Kidney epithelial cell (primary cell): ENCODE results near the gene STAG1. TPM values are rescaled to one million over a fixed set of nuclear protein-coding genes. Genes with fewer than 3 reads are reported as not detected.

ENCODE experiments used
- DNase-seq: peaks from one replicate; pipeline ENCODE4 v3.0.0-alpha.2; 2010; ENCODE audit warnings: low read depth
- H3K27me3 ChIP-seq: 2 replicates; pipeline ENCODE4 v1.6.0; 2011; ENCODE audit warnings: low read length; ENCODE audit not compliant: control insufficient read depth, insufficient read depth
- H3K36me3 ChIP-seq: 2 replicates; pipeline ENCODE4 v1.5.1; 2011; ENCODE audit warnings: low read length; ENCODE audit not compliant: control insufficient read depth, insufficient read depth
- H3K4me3 ChIP-seq: 2 replicates; pipeline ENCODE4 v1.5.1; 2011; ENCODE audit warnings: low read depth, mild to moderate bottlenecking, control low read depth, low read length
- CTCF ChIP-seq: IDR thresholded peaks from 2 replicates; pipeline ENCODE4 v1.5.1; 2011; ENCODE audit warnings: mild to moderate bottlenecking, moderate library complexity, low read length, control low read depth, inconsistent platforms; ENCODE audit not compliant: insufficient read depth, poor library complexity, severe bottlenecking
- total RNA-seq: library from RNA; depleted of rRNA; stranded (reverse); fragments of >200 nt; gene quantifications from 2 replicates; pipeline ENCODE4 v1.2.3, GENCODE V29; 2015

Gene STAG1
- total RNA-seq, 1 donor from 2014 or later = 20.7 TPM

GRCh38 chr3:136604961-136605360 is 147.2 kb downstream of the STAG1 start:
- Histone ChIP-seq H3K4me3 (no peak overlapping the region), H3K27me3 (no peaks in the 10 kb centered on the region), H3K36me3 (no peaks in the 10 kb centered on the region)
- no peak for TF ChIP-seq CTCF
- DNase-seq = no peak

GRCh38 chr3:136602818-136603217 is 149.4 kb downstream of the STAG1 start:
- TF ChIP-seq CTCF = no peak
- no peaks in the 10 kb centered on the region for H3K36me3 ChIP-seq
- no peak for DNase-seq
- no peaks in the 10 kb centered on the region for H3K27me3 ChIP-seq
- no peak overlapping the region for H3K4me3 ChIP-seq

- H3K36me3 ChIP-seq = no peaks in the 10 kb centered on the region
- no peak for TF ChIP-seq CTCF
- DNase-seq = no peak
- no peak overlapping the region for H3K4me3 ChIP-seq
- no peaks in the 10 kb centered on the region for H3K27me3 ChIP-seq
Measured at GRCh38 chr3:136595913-136596697, 156.1 kb downstream of the STAG1 start.

GRCh38 chr3:136586580-136586979 is 165.6 kb downstream of the STAG1 start:
- Histone ChIP-seq H3K27me3 (no peaks in the 10 kb centered on the region), H3K4me3 (no peak overlapping the region), H3K36me3 (no peaks in the 10 kb centered on the region)
- DNase-seq = no peak
- no peak for TF ChIP-seq CTCF

GRCh38 chr3:136584728-136585127 is 167.4 kb downstream of the STAG1 start:
- H3K4me3 ChIP-seq = no peak overlapping the region
- no peaks in the 10 kb centered on the region for H3K27me3 ChIP-seq
- no peak for DNase-seq
- H3K36me3 ChIP-seq = no peaks in the 10 kb centered on the region
- TF ChIP-seq CTCF = no peak

GRCh38 chr3:136583823-136584222 is 168.4 kb downstream of the STAG1 start:
- Histone ChIP-seq H3K27me3 (no peaks in the 10 kb centered on the region), H3K4me3 (no peak overlapping the region), H3K36me3 (no peaks in the 10 kb centered on the region)
- no peak for TF ChIP-seq CTCF
- DNase-seq = no peak
